DMS153 treated with DMSO at 0.1 percent for 48 hours (cell line): ENCODE measurements around the gene TAGLN.

Source experiments
- DNase-seq: peaks from one replicate; lab custom pipeline; 2025; ENCODE audit not compliant: unreplicated experiment; lab: John Stamatoyannopoulos, UW

The TAGLN gene

DNA sequence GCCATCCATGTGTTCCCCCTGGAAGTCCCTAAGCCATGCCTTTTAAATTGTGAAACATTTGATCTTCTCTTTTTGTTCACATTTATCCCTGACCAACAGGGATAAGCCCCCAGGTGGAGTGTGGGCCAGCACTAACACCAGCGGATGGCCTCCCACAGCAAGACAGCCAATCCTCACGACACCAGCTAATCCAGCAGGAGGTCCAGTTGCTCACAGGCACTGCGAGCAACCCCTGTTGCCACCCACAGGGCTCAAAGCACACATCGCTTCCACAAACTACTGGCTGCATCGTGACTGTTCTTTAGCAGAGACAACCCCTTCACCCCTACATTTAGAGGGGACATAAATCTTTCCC, 30.7 kb downstream of the TAGLN start:
- no peak for DNase-seq

- no peak for DNase-seq
Measured at GRCh38 chr11:117230286-117230961, 31.3 kb downstream of the TAGLN start.

GRCh38 chr11:117230999-117231841, 32.0 kb downstream of the TAGLN start:
- no peak for DNase-seq

- no peak for DNase-seq
Measured at GRCh38 chr11:117231842-117232091, 32.6 kb downstream of the TAGLN start, which contains the start of gene PCSK7. Gene PCSK7 (minus strand): TSS chr11:117232073. CDS start chr11:117229844, 2,229 bp downstream.

DNA sequence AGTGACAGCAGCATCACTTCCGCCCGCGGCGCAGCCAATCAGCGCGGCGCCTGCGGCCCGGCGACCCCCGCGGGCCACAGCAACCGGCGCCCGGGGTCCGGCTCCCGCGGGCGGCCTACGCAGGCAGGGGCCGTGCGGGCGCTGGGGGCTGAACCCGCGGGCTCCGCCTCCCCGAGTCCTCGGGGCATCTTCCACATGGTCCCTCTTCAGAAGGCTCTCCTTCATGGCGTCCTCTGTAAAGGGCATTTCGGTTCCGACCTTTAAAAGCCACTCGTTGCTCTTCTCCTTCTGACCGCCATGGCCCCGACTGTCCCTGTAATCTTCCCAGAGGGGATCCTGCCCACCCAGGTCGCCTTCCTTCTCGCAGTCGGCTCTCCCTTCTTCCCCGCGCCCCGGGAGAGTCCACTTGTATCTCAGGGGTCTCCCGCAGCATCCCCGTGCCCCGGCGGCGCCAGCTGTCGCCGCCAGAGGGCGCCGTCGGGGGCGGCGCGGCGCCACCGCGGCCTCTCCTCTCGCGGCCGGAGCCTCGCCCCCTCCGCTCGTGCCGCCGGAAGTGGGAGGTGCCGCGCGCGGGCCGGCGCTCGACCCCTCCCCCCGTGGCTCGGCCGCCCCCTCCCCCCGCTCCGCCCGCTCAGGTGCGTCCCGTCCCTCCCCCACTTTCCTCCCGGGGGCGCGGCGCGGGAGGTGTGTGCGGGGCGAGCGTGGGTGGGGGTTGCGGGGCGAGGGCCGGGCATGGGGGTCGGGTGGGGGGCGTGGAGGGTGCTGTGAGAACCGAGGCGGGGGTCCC, 33.1 kb downstream of the TAGLN start, which contains the start of gene RNF214:
Gene RNF214 (plus strand): TSS at position 580 of the 787 bp plus-strand sequence. CDS start 1,602 bp downstream, outside the sequence.
- DNase-seq: peak; percentile 57

DNA sequence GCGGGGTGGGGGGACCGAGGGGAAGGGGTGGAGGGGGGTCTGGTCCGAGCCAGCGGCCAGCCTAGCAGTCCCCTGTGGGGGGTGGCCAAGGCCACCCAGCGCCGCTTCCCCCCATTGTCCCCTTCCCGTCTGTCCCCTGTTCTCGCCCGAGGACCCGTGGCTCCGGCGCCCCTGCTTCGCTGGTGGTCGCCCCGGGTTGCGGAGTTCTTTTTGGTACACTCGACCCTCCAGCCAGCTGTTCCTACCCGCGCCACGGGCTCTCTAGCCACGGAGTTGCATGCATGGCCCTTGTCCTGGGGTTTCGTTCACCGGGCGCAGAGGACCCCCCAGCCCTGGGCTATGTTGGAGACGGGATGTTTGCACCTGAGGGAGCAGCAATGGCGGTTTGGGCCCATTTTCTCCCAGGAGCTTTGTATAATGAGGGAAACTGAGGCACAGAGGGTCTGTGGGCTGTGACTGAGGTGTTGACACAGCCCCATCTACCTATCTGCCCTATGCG, 33.8 kb downstream of the TAGLN start:
- DNase-seq: no peak

- no peak for DNase-seq
Measured at GRCh38 chr11:117238221-117238620, 39.1 kb downstream of the TAGLN start.

DNA sequence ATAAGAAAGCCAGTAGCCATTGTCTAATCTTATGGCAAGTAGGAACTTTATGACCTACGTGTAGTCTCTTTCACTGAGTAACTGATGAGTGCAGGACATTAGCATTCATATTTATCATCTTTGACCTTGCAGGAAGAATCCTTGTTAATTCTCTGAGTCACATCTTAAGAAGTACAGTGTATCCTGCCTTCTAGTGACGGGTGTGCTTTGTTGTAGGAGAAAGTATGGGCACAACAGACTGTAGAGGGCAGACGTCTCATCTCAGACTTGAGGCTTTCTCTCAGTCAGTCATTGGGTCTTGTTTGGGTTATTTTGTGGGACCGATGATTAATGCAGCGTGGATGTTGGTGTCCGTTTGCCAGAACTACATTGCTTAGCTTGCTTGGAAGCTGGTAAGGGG, 40.1 kb downstream of the TAGLN start:
- DNase-seq: no peak

- DNase-seq: no peak
Measured at GRCh38 chr11:117248341-117248740, 49.2 kb downstream of the TAGLN start.

DNA sequence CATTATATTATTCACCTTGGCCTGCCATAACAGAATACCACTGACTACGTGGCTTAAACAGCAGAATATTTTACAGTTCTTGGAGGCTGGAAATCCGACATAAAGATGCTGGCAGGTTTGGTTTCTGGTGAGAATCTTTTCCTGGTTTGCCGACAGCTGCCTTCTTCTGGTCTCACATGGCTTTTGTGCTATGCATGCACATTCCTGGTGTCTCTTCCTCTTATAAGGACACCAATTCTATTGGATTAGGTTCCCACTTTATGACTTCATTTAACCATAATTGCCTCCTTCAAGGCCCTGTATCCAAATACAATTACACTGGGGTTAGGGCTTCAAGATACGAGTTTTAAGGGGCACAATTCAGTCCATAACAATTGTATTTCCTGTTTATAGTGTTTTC, 50.4 kb downstream of the TAGLN start:
- DNase-seq: no peak

GRCh38 chr11:117251506-117251905, 52.3 kb downstream of the TAGLN start:
- no peak for DNase-seq

DNA sequence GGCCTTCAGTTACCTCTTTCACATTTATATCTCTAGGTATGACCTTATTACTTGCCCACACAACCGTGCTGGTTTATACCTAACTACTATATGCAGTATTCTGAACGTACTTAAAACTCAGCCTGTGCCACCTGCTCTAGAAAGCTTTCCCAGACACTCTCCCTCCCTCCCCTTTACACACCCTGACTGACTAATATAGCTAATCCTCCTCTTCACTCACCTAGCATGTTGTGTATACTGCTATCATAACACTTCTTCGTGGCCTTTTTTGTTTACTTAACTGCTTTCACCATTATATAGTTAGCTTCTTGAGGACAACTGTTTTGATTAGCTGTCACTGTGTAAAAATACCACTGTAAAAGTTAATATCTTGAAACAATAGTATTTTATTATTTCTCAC, 56.8 kb downstream of the TAGLN start:
- DNase-seq: no peak

GRCh38 chr11:117256573-117256972, 57.4 kb downstream of the TAGLN start:
- DNase-seq: no peak
